HCT116 (cell line): ENCODE measurements around the gene GRK6. TPM values are rescaled to one million over a fixed set of nuclear protein-coding genes. Genes with fewer than 3 reads are reported as not detected.

ENCODE experiments used
- ATAC-seq: fragments of 200-7000 bp; cut with Tn5 transposase; 2 replicates; pipeline ENCODE4 v1.9.1; 2020; ENCODE audit warnings: mild to moderate bottlenecking, moderate library complexity
- BruUV-seq: library from RNA; stranded (reverse); fragments of 400-500 nt; replicated peaks from 2 replicates; lab custom pipeline; 2021; lab: Mats Ljungman, UMichigan
- CTCF ChIA-PET: fragments of 300-600 bp; sonication (Branson Sonifier 250); formaldehyde crosslinking; loops from one replicate; lab custom pipeline; 2021; ENCODE audit warnings: antibody characterized with exemption; lab: Charles Lee
- POLR2A ChIA-PET: fragments of 300-600, 350-600 bp; sonication (Branson Sonifier 250); formaldehyde crosslinking; loops from one replicate; lab custom pipeline; 2021; ENCODE audit warnings: antibody characterized with exemption; lab: Charles Lee
- RAD21 ChIA-PET, 2 experiments: fragments of 300-600 bp; sonication (Branson Sonifier 250); formaldehyde crosslinking; loops; one replicate each; lab custom pipeline; 2023; ENCODE audit warnings: low total read pairs in 2 of 2; ENCODE audit not compliant: uncharacterized antibody in 2 of 2, unreplicated experiment in 2 of 2, low non-redundant PET in 1 of 2; lab: Charles Lee
- DNase-seq: peaks from one replicate; pipeline ENCODE4 v3.0.0-alpha.2; 2010; ENCODE audit warnings: low read depth, low spot score
- H2AFZ ChIP-seq: fragments of 200-600 bp; shearing (Covaris generic), sonication (generic); 2 replicates; pipeline ENCODE4 v1.6.1; 2017; ENCODE audit warnings: low read depth, mixed run types, mixed read lengths, antibody characterized with exemption, low read length; ENCODE audit not compliant: poor library complexity, severe bottlenecking
- H3K27ac ChIP-seq: 2 replicates; pipeline ENCODE4 v1.5.1; 2012; ENCODE audit warnings: low read depth, low read length
- H3K27me3 ChIP-seq: fragments of 200-600 bp; sonication (generic); 2 replicates; pipeline ENCODE4 v1.6.1; 2016; ENCODE audit warnings: mixed run types, low read length, mixed read lengths; ENCODE audit not compliant: insufficient read depth
- H3K36me3 ChIP-seq, 2 experiments: fragments of 200-500 bp in 1 of 2; fragments of 200-600 bp in 1 of 2; sonication (Bioruptor generic) in 1 of 2; sonication (generic) in 1 of 2; 2 replicates each; pipeline versions ENCODE4 v1.5.1 to v1.6.1; 2014 to 2016; ENCODE audit warnings: low read length in 2 of 2, inconsistent platforms in 1 of 2, mixed read lengths in 1 of 2, mixed run types in 1 of 2; ENCODE audit not compliant: insufficient read depth in 2 of 2, control insufficient read depth in 1 of 2
- H3K4me1 ChIP-seq, 2 experiments: fragments of 200-600 bp in 1 of 2; sonication (generic) in 1 of 2; 2 replicates each; pipeline versions ENCODE4 v1.5.1 to v1.6.1; 2012 to 2017; ENCODE audit warnings: low read length in 2 of 2, inconsistent platforms in 1 of 2, mild to moderate bottlenecking in 1 of 2, mixed read lengths in 1 of 2, mixed run types in 1 of 2, moderate library complexity in 1 of 2; ENCODE audit not compliant: insufficient read depth in 2 of 2, control insufficient read depth in 1 of 2
- H3K4me2 ChIP-seq: fragments of 200-600 bp; sonication (generic); 2 replicates; pipeline ENCODE4 v1.6.1; 2017; ENCODE audit warnings: mixed run types, low read length, mixed read lengths
- H3K4me3 ChIP-seq, 2 experiments: fragments of 200-600 bp in 1 of 2; sonication (generic) in 1 of 2; replicated peaks in 1 of 2; 2 replicates each; pipeline ENCODE4 v1.5.1; 2011 to 2016; ENCODE audit warnings: low read length in 2 of 2, control low read depth in 1 of 2, low read depth in 1 of 2, mild to moderate bottlenecking in 1 of 2, mixed read lengths in 1 of 2, mixed run types in 1 of 2
- H3K79me2 ChIP-seq: fragments of 200-600 bp; sonication (generic); 2 replicates; pipeline ENCODE4 v1.6.1; 2017; ENCODE audit warnings: mild to moderate bottlenecking, mixed run types, low read length, moderate library complexity, mixed read lengths; ENCODE audit not compliant: insufficient read depth
- H3K9ac ChIP-seq: fragments of 200-600 bp; sonication (generic); 2 replicates; pipeline ENCODE4 v1.6.1; 2016; ENCODE audit warnings: low read length, mixed read lengths
- H3K9me2 ChIP-seq: fragments of 200-600 bp; sonication (generic), shearing (Covaris generic); 2 replicates; pipeline ENCODE4 v1.6.1; 2017; ENCODE audit warnings: mixed run types, mild to moderate bottlenecking, moderate library complexity; ENCODE audit not compliant: insufficient read depth
- H3K9me3 ChIP-seq, 2 experiments: fragments of 200-500 bp in 1 of 2; fragments of 200-600 bp in 1 of 2; sonication (Bioruptor generic) in 1 of 2; sonication (generic) in 1 of 2; 2 replicates each; pipeline ENCODE4 v1.6.1; 2014 to 2017; ENCODE audit warnings: low read length in 2 of 2, mixed read lengths in 2 of 2, inconsistent platforms in 1 of 2, low read depth in 1 of 2, mild to moderate bottlenecking in 1 of 2, mixed run types in 1 of 2, moderate library complexity in 1 of 2; ENCODE audit not compliant: control insufficient read depth in 1 of 2, insufficient read depth in 1 of 2
- H4K20me1 ChIP-seq: fragments of 200-600 bp; sonication (generic), shearing (Covaris generic); 2 replicates; pipeline ENCODE4 v1.6.1; 2017; ENCODE audit warnings: mixed run types, mild to moderate bottlenecking, moderate library complexity; ENCODE audit not compliant: insufficient read depth
- EGR1 ChIP-seq: IDR thresholded peaks from 2 replicates; pipeline ENCODE4 v1.6.1; 2012; ENCODE audit warnings: low read depth
- FOSL1 ChIP-seq: IDR thresholded peaks from 2 replicates; pipeline ENCODE4 v1.6.1; 2012; ENCODE audit warnings: low read depth
- RAD21 ChIP-seq: IDR thresholded peaks from 2 replicates; pipeline ENCODE4 v1.6.1; 2012; ENCODE audit warnings: low read depth, mild to moderate bottlenecking
- ZFX ChIP-seq: fragments of 450-650 bp; IDR thresholded peaks from 2 replicates; pipeline ENCODE4 v1.6.1; 2017
- intact Hi-C: fragments of 100-400 bp; cut with micrococcal nuclease; formaldehyde crosslinking; loops from 2 replicates; pipeline ENCODE4 v1.10.0; 2022
- total RNA-seq: library from RNA; stranded (reverse); gene quantifications from one replicate; pipeline ENCODE4 v1.2.1, GENCODE V29; 2021; ENCODE audit not compliant: unreplicated experiment
- TF ChIP-seq, protein P1 (sequence below): IDR thresholded peaks from 2 replicates; pipeline ENCODE4 v1.6.1; 2012
- TF ChIP-seq, protein P2 (sequence below), 3 experiments: fragments of 200-600 bp in 1 of 3; sonication (generic) in 1 of 3; IDR thresholded peaks in 2 of 3; conservative IDR thresholded peaks in 1 of 3; 2 replicates each; pipeline ENCODE4 v1.5.1; 2012 to 2017; ENCODE audit warnings: low read depth in 2 of 3, low read length in 2 of 3, antibody characterized with exemption in 1 of 3, borderline replicate concordance in 1 of 3, control low read depth in 1 of 3, mild to moderate bottlenecking in 1 of 3, mixed read lengths in 1 of 3, mixed run types in 1 of 3, moderate library complexity in 1 of 3; ENCODE audit not compliant: insufficient read depth in 1 of 3
- TF ChIP-seq, protein P3 (sequence below): IDR thresholded peaks from 2 replicates; pipeline ENCODE4 v1.6.1; 2011; ENCODE audit warnings: mild to moderate bottlenecking, low read length, moderate library complexity; ENCODE audit not compliant: insufficient replicate concordance; ENCODE audit errors: extremely low read depth
- TF ChIP-seq, protein P4 (sequence below): IDR thresholded peaks from 2 replicates; pipeline ENCODE4 v1.6.1; 2012; ENCODE audit warnings: low read depth

GRK6 gene
- total RNA-seq, 1 experiment from 2014 or later, result 89.3 TPM

DNA sequence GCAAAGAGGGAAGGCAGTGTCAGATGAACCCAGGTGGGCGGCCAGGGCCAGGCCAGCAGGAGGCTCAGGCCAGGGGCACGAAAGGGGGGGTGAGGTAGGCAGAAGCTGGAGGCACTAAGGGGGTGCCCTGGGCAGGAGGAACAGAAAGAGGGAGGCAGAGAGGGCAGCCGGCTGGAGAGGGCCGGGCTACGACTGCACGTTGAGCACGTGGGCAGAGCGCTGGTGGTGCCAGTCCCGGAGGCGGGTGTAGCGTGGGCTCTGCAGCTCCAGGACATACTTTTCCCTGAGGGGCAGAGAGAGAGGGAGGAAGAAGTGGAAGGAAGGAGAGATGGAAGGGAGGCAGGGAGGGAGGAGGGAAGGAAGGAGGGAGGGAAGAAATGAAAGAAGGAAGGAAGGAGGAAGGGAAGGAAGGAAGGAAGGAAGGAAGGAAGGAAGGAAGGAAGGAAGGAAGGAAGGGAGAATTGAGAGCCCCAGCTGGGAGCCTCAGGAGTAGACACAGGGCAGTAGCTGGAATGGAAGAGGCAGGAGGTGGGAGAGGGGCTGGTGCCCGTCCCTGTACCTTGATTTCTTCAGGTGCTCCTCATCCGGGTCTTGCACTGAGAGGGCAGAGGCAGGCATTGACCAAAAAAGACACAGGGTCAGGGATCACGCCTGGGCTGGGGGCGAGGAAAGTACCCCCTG, 64.0 kb downstream of the GRK6 start:
- H3K79me2 ChIP-seq, result peaks cover 52% of the 10 kb centered on the region
- H3K9me3 ChIP-seq, result no peaks in the 10 kb centered on the region
- H3K4me3 ChIP-seq, result no peak overlapping the region
- peaks cover 25 to 46% of the 10 kb centered on the region in 2 experiments for H3K4me1 ChIP-seq
- H3K9me2 ChIP-seq, result no peaks in the 10 kb centered on the region
- peaks cover 16 to 45% of the 10 kb centered on the region in 2 experiments; a peak in 3 of 4 replicates for H3K36me3 ChIP-seq
- ChIA-PET RAD21 (no interaction called here), POLR2A (interaction anchor here (0.5 to 1.3 kb wide), 2 partner anchors 11 to 35 kb away, joined by 3 to 4 read pairs; no protein-coding TSS in a partner anchor), CTCF (interaction anchor here (1.2 kb wide), 1 partner anchor 33 kb away, joined by 4 read pairs; no protein-coding TSS in a partner anchor)
- no peak for ATAC-seq
- TF ChIP-seq, protein P1, sequence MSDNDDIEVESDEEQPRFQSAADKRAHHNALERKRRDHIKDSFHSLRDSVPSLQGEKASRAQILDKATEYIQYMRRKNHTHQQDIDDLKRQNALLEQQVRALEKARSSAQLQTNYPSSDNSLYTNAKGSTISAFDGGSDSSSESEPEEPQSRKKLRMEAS, result no peak
- TF ChIP-seq, protein P2, sequence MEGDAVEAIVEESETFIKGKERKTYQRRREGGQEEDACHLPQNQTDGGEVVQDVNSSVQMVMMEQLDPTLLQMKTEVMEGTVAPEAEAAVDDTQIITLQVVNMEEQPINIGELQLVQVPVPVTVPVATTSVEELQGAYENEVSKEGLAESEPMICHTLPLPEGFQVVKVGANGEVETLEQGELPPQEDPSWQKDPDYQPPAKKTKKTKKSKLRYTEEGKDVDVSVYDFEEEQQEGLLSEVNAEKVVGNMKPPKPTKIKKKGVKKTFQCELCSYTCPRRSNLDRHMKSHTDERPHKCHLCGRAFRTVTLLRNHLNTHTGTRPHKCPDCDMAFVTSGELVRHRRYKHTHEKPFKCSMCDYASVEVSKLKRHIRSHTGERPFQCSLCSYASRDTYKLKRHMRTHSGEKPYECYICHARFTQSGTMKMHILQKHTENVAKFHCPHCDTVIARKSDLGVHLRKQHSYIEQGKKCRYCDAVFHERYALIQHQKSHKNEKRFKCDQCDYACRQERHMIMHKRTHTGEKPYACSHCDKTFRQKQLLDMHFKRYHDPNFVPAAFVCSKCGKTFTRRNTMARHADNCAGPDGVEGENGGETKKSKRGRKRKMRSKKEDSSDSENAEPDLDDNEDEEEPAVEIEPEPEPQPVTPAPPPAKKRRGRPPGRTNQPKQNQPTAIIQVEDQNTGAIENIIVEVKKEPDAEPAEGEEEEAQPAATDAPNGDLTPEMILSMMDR (IDR thresholded peaks at IDR 0.05 in 2 of 3, conservative IDR thresholded peaks at IDR 0.05 in 1 of 3; ENCODE audit: borderline replicate concordance in 1 of 3, insufficient read depth in 1 of 3, low read depth in 2 of 3, low read length in 2 of 3), result no peak
- TF ChIP-seq, protein P3, sequence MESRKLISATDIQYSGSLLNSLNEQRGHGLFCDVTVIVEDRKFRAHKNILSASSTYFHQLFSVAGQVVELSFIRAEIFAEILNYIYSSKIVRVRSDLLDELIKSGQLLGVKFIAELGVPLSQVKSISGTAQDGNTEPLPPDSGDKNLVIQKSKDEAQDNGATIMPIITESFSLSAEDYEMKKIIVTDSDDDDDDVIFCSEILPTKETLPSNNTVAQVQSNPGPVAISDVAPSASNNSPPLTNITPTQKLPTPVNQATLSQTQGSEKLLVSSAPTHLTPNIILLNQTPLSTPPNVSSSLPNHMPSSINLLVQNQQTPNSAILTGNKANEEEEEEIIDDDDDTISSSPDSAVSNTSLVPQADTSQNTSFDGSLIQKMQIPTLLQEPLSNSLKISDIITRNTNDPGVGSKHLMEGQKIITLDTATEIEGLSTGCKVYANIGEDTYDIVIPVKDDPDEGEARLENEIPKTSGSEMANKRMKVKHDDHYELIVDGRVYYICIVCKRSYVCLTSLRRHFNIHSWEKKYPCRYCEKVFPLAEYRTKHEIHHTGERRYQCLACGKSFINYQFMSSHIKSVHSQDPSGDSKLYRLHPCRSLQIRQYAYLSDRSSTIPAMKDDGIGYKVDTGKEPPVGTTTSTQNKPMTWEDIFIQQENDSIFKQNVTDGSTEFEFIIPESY, result no peak
- TF ChIP-seq RAD21 (no peak), ZFX (no peak), EGR1 (no peak), FOSL1 (no peak)
- TF ChIP-seq, protein P4, sequence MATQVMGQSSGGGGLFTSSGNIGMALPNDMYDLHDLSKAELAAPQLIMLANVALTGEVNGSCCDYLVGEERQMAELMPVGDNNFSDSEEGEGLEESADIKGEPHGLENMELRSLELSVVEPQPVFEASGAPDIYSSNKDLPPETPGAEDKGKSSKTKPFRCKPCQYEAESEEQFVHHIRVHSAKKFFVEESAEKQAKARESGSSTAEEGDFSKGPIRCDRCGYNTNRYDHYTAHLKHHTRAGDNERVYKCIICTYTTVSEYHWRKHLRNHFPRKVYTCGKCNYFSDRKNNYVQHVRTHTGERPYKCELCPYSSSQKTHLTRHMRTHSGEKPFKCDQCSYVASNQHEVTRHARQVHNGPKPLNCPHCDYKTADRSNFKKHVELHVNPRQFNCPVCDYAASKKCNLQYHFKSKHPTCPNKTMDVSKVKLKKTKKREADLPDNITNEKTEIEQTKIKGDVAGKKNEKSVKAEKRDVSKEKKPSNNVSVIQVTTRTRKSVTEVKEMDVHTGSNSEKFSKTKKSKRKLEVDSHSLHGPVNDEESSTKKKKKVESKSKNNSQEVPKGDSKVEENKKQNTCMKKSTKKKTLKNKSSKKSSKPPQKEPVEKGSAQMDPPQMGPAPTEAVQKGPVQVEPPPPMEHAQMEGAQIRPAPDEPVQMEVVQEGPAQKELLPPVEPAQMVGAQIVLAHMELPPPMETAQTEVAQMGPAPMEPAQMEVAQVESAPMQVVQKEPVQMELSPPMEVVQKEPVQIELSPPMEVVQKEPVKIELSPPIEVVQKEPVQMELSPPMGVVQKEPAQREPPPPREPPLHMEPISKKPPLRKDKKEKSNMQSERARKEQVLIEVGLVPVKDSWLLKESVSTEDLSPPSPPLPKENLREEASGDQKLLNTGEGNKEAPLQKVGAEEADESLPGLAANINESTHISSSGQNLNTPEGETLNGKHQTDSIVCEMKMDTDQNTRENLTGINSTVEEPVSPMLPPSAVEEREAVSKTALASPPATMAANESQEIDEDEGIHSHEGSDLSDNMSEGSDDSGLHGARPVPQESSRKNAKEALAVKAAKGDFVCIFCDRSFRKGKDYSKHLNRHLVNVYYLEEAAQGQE, result no peak
- no TSS peak for BruUV-seq
- no peaks in the 10 kb centered on the region for H3K27me3 ChIP-seq
- DNase-seq, result no peak
- intact Hi-C loops, result no loop called here
- H4K20me1 ChIP-seq, result peaks cover 6% of the 10 kb centered on the region; the same call in 1 of the 2 replicates
- peak overlapping the region; percentile 8; the same call in 1 of the 2 replicates for H3K27ac ChIP-seq
- H3K9ac ChIP-seq, result no peak overlapping the region
- no peak overlapping the region for H3K4me2 ChIP-seq
- no peak overlapping the region for H2AFZ ChIP-seq
